ENCODE data around the gene NRDC.

DNA sequence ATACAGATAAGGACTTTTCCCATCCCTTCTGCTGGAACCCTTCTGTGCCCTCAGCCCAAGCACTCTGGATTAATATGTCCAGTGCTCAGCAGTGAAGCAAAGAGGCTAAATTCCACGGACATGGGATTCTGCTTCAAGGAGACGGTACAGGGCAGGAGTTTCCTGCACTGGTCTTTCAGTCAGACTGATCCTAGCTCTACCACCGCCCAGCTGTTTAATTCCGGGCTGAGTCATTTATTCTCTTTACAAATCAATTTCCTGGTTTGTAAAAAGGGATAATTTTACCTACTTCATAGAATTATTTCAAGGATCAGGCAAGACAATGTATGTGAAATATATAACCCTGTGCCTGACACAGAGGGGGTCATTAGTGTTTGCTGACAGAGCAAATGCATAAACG lies 41.6 kb upstream of the NRDC start:
- TF ChIP-seq GATA3 (IDR thresholded peaks at IDR 0.05; ENCODE audit: low read depth, low read length) (no peak), GATA2 (IDR thresholded peaks at IDR 0.05; ENCODE audit: low read depth, low read length) (no peak)
